ENCODE data around the gene GOLGA2. TPM values are rescaled to one million over a fixed set of nuclear protein-coding genes. Genes with fewer than 3 reads are reported as not detected.

GOLGA2 gene
- total and polyA plus RNA-seq, 2 donors (not counting 1 experiment from before 2014, with no cell fraction given): 23.2 to 87.3 TPM

- Histone ChIP-seq H3K36me3 (replicated peaks in 1 of 2; ENCODE audit: control extremely low read depth in 1 of 2, control insufficient read depth in 1 of 2, extremely low read depth in 1 of 2, insufficient read depth in 2 of 2, low read length in 1 of 2) (peaks cover 0 to 10% of the 10 kb centered on the region in 2 experiments), H3K4me1 (ENCODE audit: control insufficient read depth in 2 of 2, insufficient read depth in 2 of 2, low read length in 2 of 2) (peaks cover 0 to 9% of the 10 kb centered on the region in 2 donors), H4K20me1 (ENCODE audit: control insufficient read depth, insufficient read depth, low read length, poor library complexity, severe bottlenecking) (no peaks in the 10 kb centered on the region), H3K27ac (ENCODE audit: low read length in 2 of 2) (no peak overlapping the region), H3K4me2 (replicated peaks; ENCODE audit: low read depth, low read length, poor library complexity, severe bottlenecking) (no peak overlapping the region), H3K79me2 (ENCODE audit: control insufficient read depth, insufficient read depth, low read length) (no peaks in the 10 kb centered on the region), H2AFZ (ENCODE audit: insufficient read depth, low read depth, low read length, poor library complexity, severe bottlenecking) (no peak overlapping the region), H3K4me3 (ENCODE audit: control extremely low read depth in 1 of 5, extremely low read depth in 1 of 5, insufficient read depth in 1 of 5, low read depth in 2 of 5, low read length in 4 of 5) (no peak overlapping the region), H3K27me3 (replicated peaks in 1 of 4; ENCODE audit: control extremely low read depth in 1 of 4, control insufficient read depth in 3 of 4, insufficient read depth in 4 of 4, low read length in 3 of 4) (no peaks in the 10 kb centered on the region), H3K9ac (ENCODE audit: low read length) (no peak overlapping the region), H3K9me3 (ENCODE audit: control extremely low read depth in 1 of 3, control insufficient read depth in 2 of 3, insufficient read depth in 1 of 3, low read length in 2 of 3) (no peaks in the 10 kb centered on the region)
- POLR2A ChIA-PET: no interaction called here
- H3K27me3 Mint-ChIP-seq: no peaks in the 10 kb centered on the region
- TF ChIP-seq EZH2 (IDR thresholded peaks at IDR 0.05; ENCODE audit: borderline replicate concordance, insufficient read depth, low read depth, low read length, poor library complexity, severe bottlenecking): no peak
- TF ChIP-seq, protein P1, sequence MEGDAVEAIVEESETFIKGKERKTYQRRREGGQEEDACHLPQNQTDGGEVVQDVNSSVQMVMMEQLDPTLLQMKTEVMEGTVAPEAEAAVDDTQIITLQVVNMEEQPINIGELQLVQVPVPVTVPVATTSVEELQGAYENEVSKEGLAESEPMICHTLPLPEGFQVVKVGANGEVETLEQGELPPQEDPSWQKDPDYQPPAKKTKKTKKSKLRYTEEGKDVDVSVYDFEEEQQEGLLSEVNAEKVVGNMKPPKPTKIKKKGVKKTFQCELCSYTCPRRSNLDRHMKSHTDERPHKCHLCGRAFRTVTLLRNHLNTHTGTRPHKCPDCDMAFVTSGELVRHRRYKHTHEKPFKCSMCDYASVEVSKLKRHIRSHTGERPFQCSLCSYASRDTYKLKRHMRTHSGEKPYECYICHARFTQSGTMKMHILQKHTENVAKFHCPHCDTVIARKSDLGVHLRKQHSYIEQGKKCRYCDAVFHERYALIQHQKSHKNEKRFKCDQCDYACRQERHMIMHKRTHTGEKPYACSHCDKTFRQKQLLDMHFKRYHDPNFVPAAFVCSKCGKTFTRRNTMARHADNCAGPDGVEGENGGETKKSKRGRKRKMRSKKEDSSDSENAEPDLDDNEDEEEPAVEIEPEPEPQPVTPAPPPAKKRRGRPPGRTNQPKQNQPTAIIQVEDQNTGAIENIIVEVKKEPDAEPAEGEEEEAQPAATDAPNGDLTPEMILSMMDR (IDR thresholded peaks at IDR 0.05): no peak
- intact Hi-C loops (cut with micrococcal nuclease): no loop called here
- no peak for ATAC-seq (ENCODE audit: low read depth)
- H3K4me1 Mint-ChIP-seq: peaks cover 6% of the 10 kb centered on the region
- H3K9me3 Mint-ChIP-seq (ENCODE audit: insufficient read depth): no peaks in the 10 kb centered on the region
- H3K4me3 Mint-ChIP-seq: no peak overlapping the region
- no peak overlapping the region for H3K27ac Mint-ChIP-seq
- CTCF ChIA-PET: no interaction called here
- 94% methylated on average over 5 of the region's 6 CpGs for WGBS (ENCODE audit: insufficient coverage)
- DNase-seq: no peak
Observed at GRCh38 chr9:128282500-128282899, 6.7 kb upstream of the GOLGA2 start.

DNA sequence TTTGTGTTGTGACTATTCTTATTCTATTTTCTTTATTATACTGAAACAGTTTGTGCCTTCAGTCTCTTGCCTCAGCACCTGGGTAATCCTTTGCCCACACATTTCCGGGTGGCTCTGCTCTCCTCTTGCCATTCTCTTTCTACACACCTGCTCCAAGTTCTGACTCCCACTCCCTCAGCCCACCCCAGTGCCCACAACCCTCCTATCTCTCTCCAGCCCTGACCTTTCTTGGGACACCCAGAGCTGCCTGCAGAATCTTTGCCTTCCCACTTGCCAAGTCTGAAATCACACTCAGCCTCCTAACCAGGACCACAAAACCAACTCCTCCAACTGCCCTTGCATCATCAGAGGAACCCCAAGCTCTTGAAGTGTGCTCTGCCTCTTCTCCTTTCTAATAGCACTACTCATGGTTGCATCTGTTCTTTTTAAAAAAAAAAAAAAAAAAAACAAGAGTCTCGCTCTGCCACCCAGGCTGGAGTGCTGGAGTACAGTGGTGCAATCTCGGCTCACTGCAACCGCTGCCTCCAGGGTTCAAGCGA, 4.3 kb upstream of the GOLGA2 start:
- H3K9ac ChIP-seq (ENCODE audit: low read length): no peak overlapping the region
- CTCF ChIA-PET: interaction anchor here (0.6 to 0.7 kb wide), 2 partner anchors 535 to 1751 kb away, joined by 4 read pairs; no protein-coding TSS in a partner anchor
- H3K27me3 ChIP-seq (replicated peaks in 1 of 4; ENCODE audit: control extremely low read depth in 1 of 4, control insufficient read depth in 3 of 4, insufficient read depth in 4 of 4, low read length in 3 of 4): no peaks in the 10 kb centered on the region
- no peaks in the 10 kb centered on the region for H4K20me1 ChIP-seq (ENCODE audit: control insufficient read depth, insufficient read depth, low read length, poor library complexity, severe bottlenecking)
- Mint-ChIP-seq H3K4me3 (no peak overlapping the region), H3K9me3 (ENCODE audit: insufficient read depth) (no peaks in the 10 kb centered on the region), H3K27me3 (no peaks in the 10 kb centered on the region), H3K27ac (no peak overlapping the region), H3K4me1 (peaks cover 16% of the 10 kb centered on the region)
- H3K36me3 ChIP-seq (replicated peaks in 1 of 2; ENCODE audit: control extremely low read depth in 1 of 2, control insufficient read depth in 1 of 2, extremely low read depth in 1 of 2, insufficient read depth in 2 of 2, low read length in 1 of 2): no peaks in the 10 kb centered on the region
- no peak overlapping the region for H3K4me3 ChIP-seq (ENCODE audit: control extremely low read depth in 1 of 5, extremely low read depth in 1 of 5, insufficient read depth in 1 of 5, low read depth in 2 of 5, low read length in 4 of 5)
- no peak overlapping the region for H2AFZ ChIP-seq (ENCODE audit: insufficient read depth, low read depth, low read length, poor library complexity, severe bottlenecking)
- intact Hi-C loops (cut with micrococcal nuclease): no loop called here
- 96% methylated on average over 5 of the region's 5 CpGs for WGBS (ENCODE audit: insufficient coverage)
- H3K4me1 ChIP-seq (ENCODE audit: control insufficient read depth in 2 of 2, insufficient read depth in 2 of 2, low read length in 2 of 2): peaks cover 7 to 14% of the 10 kb centered on the region in 2 donors
- no peak for TF ChIP-seq EZH2 (IDR thresholded peaks at IDR 0.05; ENCODE audit: borderline replicate concordance, insufficient read depth, low read depth, low read length, poor library complexity, severe bottlenecking)
- TF ChIP-seq, protein P1 (IDR thresholded peaks at IDR 0.05): no peak
- no peak overlapping the region for H3K27ac ChIP-seq (ENCODE audit: low read length in 2 of 2)
- H3K9me3 ChIP-seq (ENCODE audit: control extremely low read depth in 1 of 3, control insufficient read depth in 2 of 3, insufficient read depth in 1 of 3, low read length in 2 of 3): no peaks in the 10 kb centered on the region
- no peak for ATAC-seq (ENCODE audit: low read depth)
- no peak for DNase-seq
- H3K79me2 ChIP-seq (ENCODE audit: control insufficient read depth, insufficient read depth, low read length): peaks cover 13% of the 10 kb centered on the region
- POLR2A ChIA-PET: no interaction called here
- H3K4me2 ChIP-seq (replicated peaks; ENCODE audit: low read depth, low read length, poor library complexity, severe bottlenecking): no peak overlapping the region
